H1 (cell line): Measurements from ENCODE around the gene TBC1D16. TPM values are rescaled to one million over a fixed set of nuclear protein-coding genes. Genes with fewer than 3 reads are reported as not detected.

Experiments used
- RNF2 ChIP-seq: fragments of 200-900, 300-1000 bp; sonication (generic); IDR thresholded peaks from 2 replicates; pipeline ENCODE4 v1.7.1; 2016; ENCODE audit warnings: borderline replicate concordance, low read depth, mild to moderate bottlenecking, antibody characterized with exemption, low read length; ENCODE audit not compliant: poor library complexity, severe bottlenecking; ENCODE audit errors: missing control alignments
- TCF12 ChIP-seq: IDR thresholded peaks from 2 replicates; pipeline ENCODE4 v1.6.1; 2011; ENCODE audit warnings: low read depth, mild to moderate bottlenecking, low read length
- polyA plus RNA-seq, 7 experiments: library from polyadenylated mRNA; depleted of rRNA in 3 of 7; stranded (reverse) in 5 of 7; unstranded in 2 of 7; fragments of >200 nt in 5 of 7; fragments of 200-250 nt in 2 of 7; gene quantifications; 1 replicate in 5 of 7; 2 replicates in 1 of 7; 4 replicates in 1 of 7; pipeline versions ENCODE4 v1.2.1 to v1.2.3, GENCODE V29; 2011 to 2013; ENCODE audit warnings: missing spikeins in 2 of 7, mixed read lengths in 2 of 7
- total RNA-seq: library from RNA; stranded (reverse); fragmentation: NEBNext Ultra II Directional; extraction: Animal tissue kit (Norgen Biotek cat#: 25700); gene quantifications from 2 replicates; pipeline ENCODE4 v1.2.1, GENCODE V29; 2021
- TF ChIP-seq, protein P1 (sequence below): IDR thresholded peaks from 2 replicates; pipeline ENCODE4 v1.6.1; 2012; ENCODE audit warnings: low read length, inconsistent platforms
- TF ChIP-seq, protein P2 (sequence below): IDR thresholded peaks from 2 replicates; pipeline ENCODE4 v1.6.1; 2012; ENCODE audit warnings: inconsistent platforms

Gene TBC1D16
- total and polyA plus RNA-seq, 2 of the 8 experiments (the other 6 are each of a cell fraction or from before 2014, with no cell fraction given) = 21.1 to 109 TPM

- TF ChIP-seq, protein P1, sequence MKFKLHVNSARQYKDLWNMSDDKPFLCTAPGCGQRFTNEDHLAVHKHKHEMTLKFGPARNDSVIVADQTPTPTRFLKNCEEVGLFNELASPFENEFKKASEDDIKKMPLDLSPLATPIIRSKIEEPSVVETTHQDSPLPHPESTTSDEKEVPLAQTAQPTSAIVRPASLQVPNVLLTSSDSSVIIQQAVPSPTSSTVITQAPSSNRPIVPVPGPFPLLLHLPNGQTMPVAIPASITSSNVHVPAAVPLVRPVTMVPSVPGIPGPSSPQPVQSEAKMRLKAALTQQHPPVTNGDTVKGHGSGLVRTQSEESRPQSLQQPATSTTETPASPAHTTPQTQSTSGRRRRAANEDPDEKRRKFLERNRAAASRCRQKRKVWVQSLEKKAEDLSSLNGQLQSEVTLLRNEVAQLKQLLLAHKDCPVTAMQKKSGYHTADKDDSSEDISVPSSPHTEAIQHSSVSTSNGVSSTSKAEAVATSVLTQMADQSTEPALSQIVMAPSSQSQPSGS = no peak
- no peak for TF ChIP-seq TCF12
- TF ChIP-seq, protein P2, sequence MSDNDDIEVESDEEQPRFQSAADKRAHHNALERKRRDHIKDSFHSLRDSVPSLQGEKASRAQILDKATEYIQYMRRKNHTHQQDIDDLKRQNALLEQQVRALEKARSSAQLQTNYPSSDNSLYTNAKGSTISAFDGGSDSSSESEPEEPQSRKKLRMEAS = no peak
- TF ChIP-seq RNF2 = no peak
These were observed 45.0 kb downstream of the TBC1D16 start (continued) for GRCh38 chr17:79990704-79991103.
